ENCODE results near the gene SYTL5.

SYTL5 gene

DNA sequence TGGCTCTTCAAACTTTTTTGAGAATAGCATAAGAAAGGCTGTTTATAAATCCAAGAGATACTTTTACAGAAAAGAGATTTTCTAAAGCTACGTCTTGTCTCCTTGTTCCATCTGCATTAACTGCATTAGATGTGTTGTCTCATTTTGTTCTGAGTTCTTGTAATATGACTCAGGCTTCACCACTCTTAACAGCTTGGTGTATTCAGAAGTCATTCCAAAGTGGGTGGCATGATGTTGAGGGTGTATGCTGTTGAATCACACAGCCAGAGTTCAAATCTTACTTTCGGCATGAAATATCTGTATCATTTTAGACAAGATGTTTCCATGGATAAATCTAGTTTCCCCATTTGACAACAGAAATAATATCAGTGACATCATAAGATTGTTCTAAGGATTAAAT lies 30.1 kb downstream of the SYTL5 start:
- DNase-seq: no peak

DNA sequence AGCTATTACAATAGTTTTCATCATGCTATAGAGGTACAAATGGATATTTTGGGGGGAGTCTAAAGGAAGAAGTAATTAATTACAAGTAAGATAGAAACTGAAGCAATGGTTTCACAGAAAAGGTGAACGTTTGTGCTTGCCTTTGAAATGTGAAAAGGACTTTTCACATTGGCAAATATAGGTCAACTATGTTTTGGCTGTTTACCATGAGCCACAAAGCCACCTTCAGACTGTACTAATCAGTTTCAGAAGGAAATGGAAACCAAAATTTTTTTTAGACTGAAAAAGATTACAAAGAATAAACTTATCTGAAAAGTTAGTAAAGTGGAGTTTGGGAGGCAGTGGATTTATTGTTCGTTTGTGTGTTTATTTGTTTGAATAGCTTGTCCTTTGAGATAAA lies 32.1 kb downstream of the SYTL5 start:
- DNase-seq: no peak

DNA sequence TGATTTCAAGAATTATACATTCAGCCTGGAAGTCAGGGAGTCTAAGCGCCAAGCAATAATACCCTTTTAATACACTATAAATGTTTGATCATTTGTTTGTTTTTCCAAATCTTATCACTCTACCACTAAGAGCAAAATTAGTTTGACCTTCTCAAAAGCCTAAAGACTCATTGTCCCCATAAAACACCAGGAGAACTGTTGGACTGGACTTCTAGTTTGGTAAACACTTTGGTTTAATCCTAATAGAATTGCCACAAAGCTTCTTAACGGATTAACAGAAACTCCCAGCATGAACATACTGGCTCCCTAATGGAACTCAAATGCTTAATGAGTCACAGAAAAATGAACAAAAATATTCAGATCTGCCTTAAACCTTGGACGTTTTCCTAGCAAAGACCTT lies 34.9 kb downstream of the SYTL5 start:
- no peak for DNase-seq

DNA sequence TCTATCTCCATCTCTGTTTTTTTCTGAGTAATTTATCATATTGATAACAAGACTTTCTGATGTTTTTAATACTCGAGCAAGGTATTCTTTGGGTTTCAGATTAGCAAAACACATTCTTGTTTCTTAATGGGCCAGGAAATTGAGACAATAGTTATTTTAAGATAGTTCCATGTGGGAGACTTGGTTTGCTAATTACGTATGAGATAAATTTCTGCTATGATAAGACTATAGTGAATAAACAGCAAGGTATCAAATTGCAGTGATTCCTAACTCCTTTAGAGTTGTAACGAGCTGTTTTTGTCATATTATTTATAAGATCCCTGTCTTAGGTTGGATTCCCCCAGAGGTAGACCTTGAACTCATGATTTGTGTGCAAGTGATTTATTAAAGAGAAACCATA lies 38.3 kb downstream of the SYTL5 start:
- no peak for DNase-seq

DNA sequence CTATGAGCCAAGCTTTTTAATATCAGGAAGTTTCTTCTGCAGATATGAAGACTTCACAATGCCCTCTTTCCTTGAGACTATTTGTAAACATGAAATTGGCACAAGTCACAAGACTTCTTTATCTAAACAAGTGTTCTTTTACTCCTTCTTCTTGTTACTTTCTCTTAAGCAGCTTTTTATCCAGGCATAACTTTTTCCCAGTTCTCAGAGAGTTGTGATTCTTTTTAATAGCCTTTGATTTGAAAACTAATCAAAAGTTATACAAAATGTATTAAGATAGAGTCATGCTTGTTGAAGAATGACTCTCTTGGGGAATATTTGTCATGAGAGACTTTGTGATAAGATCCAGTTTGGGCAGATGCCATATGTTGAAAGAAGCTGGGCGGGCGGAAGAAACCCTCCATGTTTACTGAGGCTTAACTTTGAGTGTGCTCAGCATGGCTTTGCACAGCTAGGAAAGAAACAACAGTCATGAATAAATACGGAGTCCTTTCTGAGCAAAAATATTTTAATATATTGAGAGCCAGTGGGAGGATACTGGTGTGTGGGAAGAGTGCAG lies 39.3 kb downstream of the SYTL5 start:
- DNase-seq: no peak

DNA sequence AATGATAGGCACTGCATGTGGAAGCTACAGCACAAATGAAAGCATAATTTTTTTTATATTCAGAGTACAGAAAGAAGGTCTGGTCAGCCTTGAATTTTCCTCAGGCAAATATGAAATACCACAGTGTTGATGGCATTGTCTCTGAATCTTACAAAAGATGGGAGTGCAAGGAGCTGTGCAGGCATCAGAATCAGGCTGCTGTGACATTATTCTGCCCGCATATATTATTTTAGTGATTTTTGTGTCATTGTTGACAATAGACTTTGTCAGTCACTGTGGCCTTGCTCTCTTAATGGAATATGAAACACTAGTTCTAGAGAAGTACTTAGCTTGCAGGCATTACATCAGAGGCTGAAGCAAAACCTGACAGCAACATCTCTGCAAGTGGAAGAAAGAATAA lies 42.5 kb downstream of the SYTL5 start:
- no peak for DNase-seq

DNA sequence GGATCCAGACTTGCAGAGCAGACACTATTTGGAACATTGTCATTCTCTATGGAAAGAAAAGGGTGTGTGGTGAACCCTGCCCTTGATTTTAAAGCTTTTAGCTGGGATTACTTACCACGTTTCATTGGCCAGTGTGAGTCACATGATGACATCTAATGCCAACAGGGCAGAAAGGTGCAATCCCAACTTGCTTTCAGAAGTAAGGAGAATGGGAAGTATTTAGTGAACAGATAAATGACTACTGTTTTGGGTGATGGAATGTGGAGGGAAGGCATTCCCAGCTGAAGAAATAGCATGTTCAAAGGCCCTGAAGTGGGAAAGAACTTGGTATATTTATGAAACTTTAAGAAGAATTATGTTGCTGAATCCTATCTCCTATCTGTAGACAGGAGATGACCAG lies 44.5 kb downstream of the SYTL5 start:
- no peak for DNase-seq

DNA sequence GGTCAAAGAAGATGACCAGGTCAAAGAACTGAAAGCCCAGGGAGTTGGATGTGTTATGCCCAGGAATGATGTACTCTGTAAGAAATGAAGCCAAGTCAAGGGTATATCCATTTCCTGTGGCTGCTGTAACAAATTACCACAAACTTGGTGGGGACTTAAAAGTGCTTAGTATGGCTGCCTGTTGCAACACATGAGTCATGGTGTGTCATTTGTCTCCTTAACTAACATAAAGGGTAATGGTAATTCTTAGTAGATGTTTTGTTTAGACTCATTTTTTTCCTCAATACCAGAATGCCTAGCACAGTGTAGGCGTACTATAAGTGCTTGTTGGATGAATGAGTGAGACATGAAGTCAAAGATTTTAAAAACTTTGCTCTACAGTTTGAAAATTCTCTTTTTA lies 45.7 kb downstream of the SYTL5 start:
- DNase-seq: no peak

DNA sequence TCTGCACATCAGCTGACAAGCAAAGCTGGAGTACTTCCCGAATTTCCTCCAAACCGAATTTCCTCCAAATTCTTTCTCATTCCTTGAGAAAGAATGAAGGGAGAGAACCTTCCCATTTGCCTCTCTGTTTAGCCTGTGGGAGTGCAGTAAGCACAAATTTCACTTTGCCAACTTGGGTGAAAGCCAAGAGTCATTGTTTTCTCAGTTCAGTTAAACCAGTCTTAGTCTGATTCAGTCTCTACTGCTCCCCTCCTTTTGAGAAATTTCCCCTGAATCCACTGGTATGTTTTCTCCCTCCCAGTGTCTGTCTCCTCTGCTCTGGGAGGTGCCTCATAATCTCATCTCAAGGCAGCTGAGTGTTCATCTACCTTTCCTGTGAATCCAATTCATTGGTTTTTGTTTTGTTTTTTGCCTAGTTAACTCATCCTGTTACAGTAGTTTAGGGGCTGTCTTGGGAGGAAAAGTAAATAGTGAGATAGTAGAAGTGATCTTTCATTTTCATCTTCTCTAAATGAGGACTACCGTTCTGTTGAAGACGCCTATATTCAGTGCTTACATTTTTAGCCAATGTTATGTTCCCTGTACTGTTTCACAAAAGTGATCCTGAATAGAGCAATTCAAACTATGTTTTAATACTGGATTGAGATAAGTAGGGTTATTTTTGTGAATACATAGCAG lies 49.0 kb downstream of the SYTL5 start:
- DNase-seq: no peak

DNA sequence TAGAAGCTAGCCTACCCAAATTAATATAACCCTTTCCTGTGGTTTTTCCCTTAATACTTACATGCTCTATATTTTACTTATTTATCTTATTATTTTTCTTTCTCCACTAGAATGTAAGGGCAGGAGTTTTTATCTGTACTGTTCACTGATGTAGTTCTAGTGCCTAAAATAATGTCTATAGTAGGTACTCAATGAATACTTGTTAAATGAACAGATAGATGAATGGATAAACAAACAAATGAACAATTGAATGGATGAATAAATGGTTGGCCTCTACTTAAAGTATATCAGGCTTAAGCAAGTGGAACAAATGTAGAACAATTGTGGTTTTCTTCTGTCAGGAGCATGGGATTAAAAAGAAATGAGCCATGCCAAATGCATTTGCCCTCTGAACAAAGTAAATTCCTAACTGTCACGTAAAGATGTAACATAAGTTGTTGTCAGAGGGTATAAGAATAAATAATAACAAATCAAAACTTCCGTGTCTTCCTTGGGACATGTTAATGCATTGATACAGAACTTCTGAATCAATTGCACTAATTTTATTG lies 54.1 kb downstream of the SYTL5 start:
- DNase-seq: no peak

DNA sequence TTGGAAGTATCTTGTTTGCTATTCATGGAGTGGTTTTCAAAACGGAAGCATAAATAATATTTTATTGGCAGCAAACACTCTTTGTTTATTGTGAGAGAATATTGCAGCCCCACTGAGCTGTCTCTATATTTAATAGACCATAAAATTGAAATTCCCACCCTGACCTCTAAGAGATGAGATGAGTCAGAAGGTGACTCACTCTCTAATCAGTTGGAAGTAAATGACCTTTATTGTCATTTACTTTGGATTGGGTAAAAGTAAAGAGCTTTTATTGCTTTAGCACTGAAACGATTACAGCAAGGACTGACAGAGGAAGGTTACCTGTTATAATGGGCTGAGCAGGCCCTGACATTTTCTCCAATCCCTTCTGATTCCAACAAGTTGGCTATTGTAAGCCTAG lies 55.0 kb downstream of the SYTL5 start:
- DNase-seq: no peak

DNA sequence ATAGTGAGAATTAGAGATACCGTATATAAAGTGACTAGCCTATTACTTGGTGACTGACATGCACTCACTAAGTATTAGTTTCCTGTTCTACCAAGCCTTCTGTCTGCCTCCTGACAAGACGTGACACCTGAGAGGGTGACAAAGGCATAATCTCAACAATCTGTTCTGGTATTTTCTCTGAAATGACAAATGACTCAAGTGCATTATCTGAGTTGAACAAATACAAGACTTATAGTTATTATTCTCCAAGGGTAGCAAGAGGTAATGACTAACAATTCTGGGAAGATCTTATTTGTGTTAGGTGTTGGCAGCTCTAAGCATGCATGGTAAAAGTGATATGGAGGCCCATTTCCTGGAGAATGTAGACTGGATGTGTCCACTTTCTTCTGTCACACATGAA lies 60.6 kb downstream of the SYTL5 start:
- no peak for DNase-seq

DNA sequence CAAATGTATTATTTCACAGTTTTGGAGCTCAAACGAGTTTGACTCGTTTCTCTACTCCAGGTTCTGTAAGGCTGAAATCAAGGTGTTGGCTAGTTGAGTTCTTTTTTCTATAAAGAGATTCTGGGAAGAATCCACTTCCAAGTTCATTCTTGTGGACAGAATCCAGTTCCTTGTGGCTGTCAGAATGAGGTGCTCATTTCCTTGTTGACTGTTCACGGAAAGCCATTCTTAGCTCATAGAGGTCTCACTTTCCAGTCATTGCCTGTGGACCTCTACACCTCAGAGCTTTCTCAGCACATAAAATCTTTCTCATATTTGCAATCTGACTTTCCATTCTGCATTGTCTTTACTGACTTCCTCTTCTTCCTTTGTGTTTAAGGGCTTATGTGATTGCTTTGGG lies 62.9 kb downstream of the SYTL5 start:
- DNase-seq: no peak

DNA sequence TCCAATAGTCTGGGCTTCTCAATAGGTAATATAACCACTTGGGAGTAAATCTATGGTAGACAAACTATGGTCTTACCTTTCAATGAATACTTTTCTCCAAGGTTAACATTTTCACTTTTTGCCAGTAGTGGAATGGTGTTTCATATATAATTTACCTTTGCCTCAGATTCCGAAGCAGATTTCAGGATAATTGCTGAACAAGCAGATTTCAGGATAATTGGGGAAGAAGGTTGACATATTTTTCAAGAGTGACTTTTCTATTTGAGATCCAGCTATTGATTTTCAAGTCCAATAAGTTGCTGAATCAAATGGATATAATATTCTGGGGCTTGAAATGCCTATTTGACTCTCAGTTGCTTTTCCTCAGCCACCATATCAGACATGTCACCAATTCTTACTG lies 63.6 kb downstream of the SYTL5 start:
- no peak for DNase-seq

DNA sequence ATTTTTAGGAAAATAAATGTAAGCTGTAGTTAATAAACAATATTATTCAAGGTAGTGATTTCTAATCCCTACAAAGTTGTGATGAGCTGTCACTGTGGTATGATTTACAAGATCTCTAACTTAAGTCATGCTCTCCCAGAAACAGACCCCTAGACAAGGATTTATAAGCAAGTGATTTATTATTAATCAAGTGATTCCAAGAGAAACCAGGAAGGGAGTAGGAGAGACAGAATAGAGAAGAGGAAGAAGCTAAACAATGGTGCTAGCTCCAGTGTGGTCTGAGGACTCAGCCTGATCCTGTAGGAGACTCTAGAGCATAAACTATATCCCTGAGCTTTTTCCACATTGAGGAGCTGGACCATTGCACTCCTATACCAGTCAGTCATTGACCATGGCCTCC lies 73.1 kb downstream of the SYTL5 start:
- no peak for DNase-seq

DNA sequence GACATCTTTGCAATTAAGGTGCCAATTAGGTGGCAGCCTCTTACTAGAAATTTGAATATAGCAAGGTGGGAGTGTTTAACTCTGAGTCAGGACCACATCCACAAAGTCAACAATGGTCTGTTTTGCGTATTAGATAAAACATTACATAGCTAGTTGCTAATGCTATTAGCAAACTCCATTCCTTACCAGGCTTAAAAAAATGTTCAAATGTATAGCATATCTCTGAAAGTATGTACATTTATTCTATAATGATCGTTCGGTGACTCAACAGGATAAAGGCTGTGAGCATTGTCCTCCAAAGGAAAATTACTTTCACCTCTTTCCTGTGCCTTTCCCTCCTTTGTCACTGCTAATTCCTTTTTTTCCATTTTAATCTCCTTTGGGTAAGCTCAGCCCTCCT lies 74.5 kb downstream of the SYTL5 start:
- no peak for DNase-seq

DNA sequence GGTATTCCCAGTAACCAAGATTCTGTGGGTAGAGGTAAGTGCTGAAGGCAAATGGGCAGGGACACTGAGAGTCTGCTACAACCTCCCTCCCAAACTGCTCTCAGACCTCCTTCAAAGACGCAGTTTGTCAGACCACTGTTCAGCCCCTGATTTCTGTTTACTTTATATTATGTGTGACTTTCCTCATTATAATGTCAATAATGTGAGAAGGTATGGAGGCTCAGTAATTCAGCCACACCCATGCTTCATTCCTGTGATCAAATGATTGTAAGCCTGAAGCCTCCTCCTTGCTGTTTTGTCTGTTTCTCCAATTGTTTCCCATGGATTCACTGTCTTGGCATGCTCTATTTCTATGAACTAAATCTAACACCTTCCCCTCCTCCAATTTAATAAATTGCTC lies 75.6 kb downstream of the SYTL5 start:
- DNase-seq: no peak

DNA sequence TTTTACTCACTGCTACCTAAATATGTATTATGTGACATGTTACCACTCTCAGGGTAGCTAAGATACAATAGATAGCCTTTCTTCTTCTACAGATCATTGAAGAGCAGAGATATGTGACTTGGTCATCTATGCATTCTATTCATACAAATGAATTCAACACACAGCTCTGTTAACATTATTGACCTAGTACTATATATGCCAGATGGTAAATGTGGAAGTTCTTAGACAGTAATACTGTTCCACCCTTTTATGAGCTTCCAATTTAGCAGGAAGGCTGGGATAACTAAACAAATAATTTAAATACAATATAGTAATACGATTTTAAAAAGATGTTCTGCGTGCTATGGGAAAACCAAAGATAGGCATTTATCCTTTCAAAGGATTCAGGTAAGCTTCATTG lies 76.0 kb downstream of the SYTL5 start:
- DNase-seq: no peak

DNA sequence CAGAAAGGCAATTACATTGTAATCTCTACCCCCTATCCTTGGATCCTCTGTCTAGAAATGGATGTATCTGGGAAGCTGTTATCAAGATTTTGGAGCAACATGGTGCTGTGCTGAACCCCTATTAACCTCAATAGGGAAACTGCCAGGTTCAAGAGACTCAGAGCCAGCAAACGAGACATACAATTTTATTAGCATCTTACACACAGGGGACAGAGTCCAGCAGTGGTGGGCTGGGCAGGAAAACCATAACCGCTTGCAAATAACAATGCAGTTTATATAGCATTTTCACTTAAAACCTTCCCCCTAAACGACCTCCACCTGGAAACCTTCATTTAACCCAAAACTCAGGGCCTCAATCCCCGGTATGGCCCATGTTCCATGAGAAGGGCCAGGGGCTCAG lies 79.5 kb downstream of the SYTL5 start:
- DNase-seq: no peak

DNA sequence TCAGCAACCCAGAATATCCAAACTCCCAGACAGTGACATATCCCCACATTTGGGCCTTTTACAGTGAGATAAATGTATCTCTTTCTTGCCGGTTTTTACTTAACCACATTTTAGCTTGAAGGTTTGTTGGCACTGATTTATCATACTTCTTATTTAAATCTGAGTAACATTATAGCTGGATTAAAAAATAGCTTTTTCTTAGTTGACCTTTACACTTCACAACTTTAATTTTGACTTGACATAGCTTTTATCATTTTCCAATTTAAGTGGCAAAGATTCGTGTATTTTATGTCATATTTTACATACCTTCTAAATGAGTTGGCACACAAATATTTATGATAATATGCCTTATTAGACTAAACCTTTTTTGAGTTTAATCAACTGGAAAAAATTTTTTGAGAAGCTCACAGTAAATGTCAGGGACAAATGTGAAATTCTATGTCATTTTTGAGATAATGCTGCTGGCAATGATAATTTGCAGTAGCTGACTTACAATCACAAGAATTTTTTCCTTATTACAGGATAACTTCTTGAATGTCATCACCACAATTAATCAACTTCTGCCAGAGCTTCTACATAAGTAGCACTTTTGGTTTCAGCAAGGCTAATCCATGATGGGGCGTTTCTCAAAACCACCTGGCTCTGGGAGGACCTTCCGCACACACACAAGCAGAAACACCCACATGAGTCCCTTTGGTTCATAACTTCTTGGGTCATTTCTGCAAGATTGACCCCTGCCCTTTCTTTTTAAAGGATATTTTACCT lies 80.3 kb downstream of the SYTL5 start:
- no peak for DNase-seq

DNA sequence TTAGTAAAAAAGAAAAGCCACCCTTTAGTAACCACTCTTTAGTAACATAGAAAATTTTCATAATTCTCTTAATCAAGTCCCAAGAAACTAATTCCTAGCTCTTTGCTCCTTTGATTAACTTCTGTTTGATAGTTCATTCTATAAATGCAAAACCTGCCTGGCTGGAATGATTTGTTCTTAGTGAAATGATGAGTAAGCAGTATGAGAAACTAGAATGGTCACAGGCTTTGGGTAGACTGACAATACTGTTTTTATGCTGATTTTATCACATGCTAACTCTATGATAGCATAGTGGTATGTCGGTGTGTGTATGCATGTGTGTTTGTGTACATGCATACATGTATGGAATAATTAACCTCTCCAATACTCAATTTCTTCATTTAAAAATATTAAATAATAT lies 81.2 kb downstream of the SYTL5 start:
- no peak for DNase-seq

DNA sequence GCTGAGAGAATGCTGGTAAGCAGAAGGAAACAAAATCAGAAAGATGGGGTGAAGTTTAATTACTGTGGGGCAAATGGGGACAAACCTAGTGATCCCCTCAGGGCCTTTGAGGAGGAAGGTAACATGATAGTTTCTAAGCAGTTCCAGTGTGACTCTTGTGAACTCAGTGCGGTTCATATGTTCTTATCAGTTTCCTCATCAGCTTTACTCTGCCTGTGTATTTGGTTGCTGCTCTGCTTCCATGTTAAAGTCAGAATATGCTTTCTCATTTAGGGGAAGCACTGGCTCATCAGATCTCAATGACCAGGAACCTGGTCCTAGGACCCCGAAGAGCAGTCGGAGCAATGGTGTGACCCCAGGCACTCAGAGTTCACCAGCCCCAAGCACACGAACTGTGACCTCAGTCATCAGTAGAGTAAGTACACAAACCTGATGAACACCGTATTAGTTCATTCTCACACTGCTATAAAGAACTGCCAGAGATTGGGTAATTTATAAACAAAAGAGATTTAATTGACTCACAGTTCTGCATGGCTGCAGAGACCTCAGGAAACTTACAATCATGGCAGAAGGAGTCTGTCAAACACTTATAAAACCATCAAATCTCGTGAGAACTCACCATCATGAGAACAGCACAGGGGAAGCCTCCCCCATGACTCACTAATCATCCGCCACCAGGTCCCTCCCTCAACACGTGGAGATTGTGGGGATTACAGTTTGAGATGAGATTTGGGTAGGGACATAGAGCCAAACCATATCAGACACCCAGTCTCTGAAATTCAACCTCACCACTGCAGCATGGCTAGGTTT lies 83.0 kb downstream of the SYTL5 start:
- DNase-seq: no peak

DNA sequence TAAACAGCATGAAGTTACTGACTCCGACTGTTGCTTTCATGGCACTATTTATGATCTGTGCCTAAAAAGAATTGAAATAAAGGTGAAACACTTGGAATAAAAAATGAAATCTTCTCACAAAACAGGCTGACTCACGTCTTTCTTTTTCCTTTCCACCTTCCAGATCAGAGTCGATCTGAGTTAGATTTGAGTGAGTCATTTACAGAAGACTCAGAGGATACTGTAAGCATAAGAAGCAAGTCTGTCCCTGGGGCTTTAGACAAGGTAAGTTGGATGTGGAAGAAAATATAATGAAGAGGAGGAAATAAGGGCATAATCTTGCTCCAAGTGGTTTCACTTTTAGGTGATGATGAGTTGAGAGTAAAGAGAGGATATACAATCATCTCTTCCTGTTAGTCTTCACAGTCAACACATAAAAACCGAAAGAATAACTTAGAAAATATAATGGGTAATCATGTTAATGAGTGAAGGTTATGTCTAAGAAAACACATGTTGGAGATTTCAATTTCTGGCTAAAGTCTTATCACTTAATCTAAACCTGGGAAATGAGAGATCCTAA lies 89.7 kb downstream of the SYTL5 start:
- DNase-seq: no peak
